ENCODE measurements around the gene CHN2. TPM values are rescaled to one million over a fixed set of nuclear protein-coding genes. Genes with fewer than 3 reads are reported as not detected.

CHN2 gene
- total RNA-seq, 1 experiment from 2014 or later: 5.0 TPM

GRCh38 chr7:29202651-29203069 is 8.1 kb downstream of the CHN2 start:
- Mint-ChIP-seq H3K9me3 (no peaks in the 10 kb centered on the region), H3K27me3 (ENCODE audit: low read depth) (peaks cover 23% of the 10 kb centered on the region), H3K36me3 (no peaks in the 10 kb centered on the region), H3K27ac (no peak overlapping the region), H3K4me1 (peaks cover 18% of the 10 kb centered on the region), H3K4me3 (no peak overlapping the region)
- ChIA-PET CTCF (interaction anchor here (2.9 kb wide), 1 partner anchor 13 kb away, joined by 18 read pairs; no protein-coding TSS in a partner anchor), POLR2A (no interaction called here)
- ATAC-seq (no peak), DNase-seq (ENCODE audit: low spot score) (no peak)
- TF ChIP-seq SOX15 (CRISPR knock-in tag; IDR thresholded peaks at IDR 0.05): no peak
- TF ChIP-seq TCF7 (CRISPR knock-in tag; IDR thresholded peaks at IDR 0.05; ENCODE audit: low read depth): no peak
- TF ChIP-seq ZNF512 (CRISPR knock-in tag; IDR thresholded peaks at IDR 0.05; ENCODE audit: borderline replicate concordance): no peak
- TF ChIP-seq FOXP1 (CRISPR knock-in tag; IDR thresholded peaks at IDR 0.05; ENCODE audit: borderline replicate concordance): no peak
- TF ChIP-seq IRF1 (CRISPR knock-in tag; IDR thresholded peaks at IDR 0.05): no peak
- no peak for TF ChIP-seq IRF2 (CRISPR knock-in tag; IDR thresholded peaks at IDR 0.05; ENCODE audit: borderline replicate concordance, low read depth)
- TF ChIP-seq ARID4B (CRISPR knock-in tag; IDR thresholded peaks at IDR 0.05; ENCODE audit: borderline replicate concordance): no peak
- TF ChIP-seq ATF2 (CRISPR knock-in tag; IDR thresholded peaks at IDR 0.05; ENCODE audit: borderline replicate concordance, low read depth): no peak
- no peak for TF ChIP-seq ERG (CRISPR knock-in tag; IDR thresholded peaks at IDR 0.05)
- TF ChIP-seq ESRRA (CRISPR knock-in tag; IDR thresholded peaks at IDR 0.05; ENCODE audit: borderline replicate concordance): no peak
- TF ChIP-seq NR2C2 (CRISPR knock-in tag; IDR thresholded peaks at IDR 0.05): no peak
- TF ChIP-seq ELF4 (CRISPR knock-in tag; IDR thresholded peaks at IDR 0.05; ENCODE audit: low read depth): no peak
- TF ChIP-seq GTF2I (CRISPR knock-in tag; conservative IDR thresholded peaks at IDR 0.05): no peak
- no peak for TF ChIP-seq ZNF317 (CRISPR knock-in tag; IDR thresholded peaks at IDR 0.05; ENCODE audit: borderline replicate concordance, low read depth)
- no peak for TF ChIP-seq GABPB1 (CRISPR knock-in tag; IDR thresholded peaks at IDR 0.05)
- TF ChIP-seq GRHL2 (CRISPR knock-in tag; IDR thresholded peaks at IDR 0.05; ENCODE audit: insufficient replicate concordance, severe bottlenecking): no peak
- TF ChIP-seq SP1 (CRISPR knock-in tag; conservative IDR thresholded peaks at IDR 0.05): no peak

Measured in WTC11 (cell line).